CD4-positive, alpha-beta T cell treated with Interleukin-10 for 1 hour (primary cell): Measurements from ENCODE around the gene PAAF1.

Source experiments
- DNase-seq: peaks from one replicate; pipeline ENCODE4 v3.0.0-alpha.2; 2020

PAAF1 gene

DNA sequence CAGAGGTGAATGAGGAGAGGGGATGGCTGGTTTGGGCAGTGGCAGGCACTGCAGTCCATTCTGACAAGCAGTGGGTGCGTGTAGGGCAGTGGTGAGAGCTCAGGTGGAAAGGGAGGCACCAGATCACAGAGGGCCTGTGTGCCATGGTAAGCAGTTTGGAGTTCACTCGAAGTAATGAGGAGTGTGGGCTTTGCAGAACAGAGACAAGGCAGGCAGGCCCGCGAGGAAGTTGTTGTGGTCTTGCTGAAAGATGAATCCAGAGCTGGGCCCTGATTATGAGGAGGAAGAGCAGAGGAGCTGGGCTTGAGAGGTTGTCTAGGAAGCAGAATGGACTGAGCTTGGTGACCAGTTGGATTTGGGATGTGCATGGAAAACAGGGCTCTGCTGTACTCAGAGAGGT, 72.4 kb downstream of the PAAF1 start:
- DNase-seq = no peak

DNA sequence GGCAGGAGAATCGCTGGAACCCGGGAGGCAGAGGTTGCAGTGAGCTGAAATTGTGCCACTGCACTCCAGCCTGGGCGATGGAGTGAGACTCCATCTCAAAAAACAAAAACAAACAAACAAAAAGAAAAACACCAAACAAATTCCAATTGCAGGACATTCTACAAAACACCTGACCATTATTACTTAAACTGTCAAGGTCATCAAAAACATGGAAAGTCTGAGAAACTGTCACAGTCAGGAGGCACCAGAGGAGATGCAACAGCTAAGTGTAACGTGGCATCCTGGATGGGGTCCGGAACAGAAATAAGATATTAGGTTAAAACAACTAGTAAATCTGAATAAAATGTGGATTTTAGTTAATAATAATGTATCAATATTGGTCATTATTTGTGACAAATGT, 73.1 kb downstream of the PAAF1 start:
- no peak for DNase-seq

DNA sequence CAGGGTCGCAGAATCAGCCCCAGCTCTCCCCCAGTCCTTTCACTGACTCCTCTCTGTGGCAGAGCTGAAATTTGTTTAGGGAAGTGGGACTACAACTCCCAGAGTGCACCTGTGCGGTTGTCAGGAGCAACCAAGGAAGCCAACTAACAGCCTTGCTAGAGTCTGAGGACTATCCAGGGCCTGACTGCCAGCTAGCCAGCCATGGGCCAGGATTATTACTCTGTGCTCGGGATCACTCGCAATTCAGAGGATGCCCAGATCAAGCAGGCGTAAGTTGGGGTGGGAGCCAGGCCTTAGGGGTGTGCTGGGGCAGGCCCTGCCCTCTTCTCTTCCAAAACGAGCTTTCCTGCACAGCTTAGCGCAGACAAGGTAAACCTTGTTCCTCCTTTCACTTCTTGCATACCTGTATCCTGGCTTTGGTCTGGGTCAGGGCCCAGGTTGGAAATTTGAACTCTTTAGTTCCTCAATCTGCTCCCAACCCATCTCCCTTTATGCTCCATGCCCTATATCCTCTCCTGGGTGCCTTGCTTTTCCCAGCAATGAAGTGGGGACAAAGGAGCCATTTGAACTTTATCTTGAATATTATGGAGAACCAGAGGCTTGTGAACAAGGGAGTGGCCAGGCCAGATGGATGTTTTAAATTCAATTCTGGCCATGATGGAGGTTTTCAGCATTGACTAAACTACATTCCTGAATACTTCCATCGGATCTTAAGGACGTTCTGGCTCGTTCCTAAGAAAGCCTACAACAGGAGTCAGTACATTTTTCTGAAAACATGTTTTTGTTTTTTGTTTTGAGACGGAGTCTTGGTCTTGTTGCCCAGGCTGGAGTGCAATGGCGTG, 74.3 kb downstream of the PAAF1 start, which contains the start of gene DNAJB13:
Gene DNAJB13 (plus strand): TSS at position 158 of the 842 bp plus-strand sequence. CDS start 44 bp downstream, at position 202.
- no peak for DNase-seq

DNA sequence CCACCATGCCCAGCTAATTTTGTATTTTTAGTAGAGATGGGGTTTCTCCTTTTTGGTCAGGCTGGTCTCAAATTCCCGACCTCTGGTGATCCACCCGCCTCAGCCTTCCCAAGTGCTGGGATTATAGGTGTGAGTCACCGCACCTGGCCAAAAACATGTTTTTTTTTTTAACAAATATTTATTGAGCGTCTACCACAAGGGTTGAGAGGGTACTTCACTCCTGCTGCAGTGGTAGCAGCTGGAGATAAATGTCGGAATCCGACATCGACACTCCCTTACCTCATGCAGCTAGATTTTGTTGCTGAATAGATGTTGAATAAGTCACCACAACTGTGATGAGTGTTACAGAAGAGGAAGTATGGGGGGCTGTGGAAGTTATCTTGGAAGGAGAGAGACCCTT, 75.0 kb downstream of the PAAF1 start:
- DNase-seq = no peak

DNA sequence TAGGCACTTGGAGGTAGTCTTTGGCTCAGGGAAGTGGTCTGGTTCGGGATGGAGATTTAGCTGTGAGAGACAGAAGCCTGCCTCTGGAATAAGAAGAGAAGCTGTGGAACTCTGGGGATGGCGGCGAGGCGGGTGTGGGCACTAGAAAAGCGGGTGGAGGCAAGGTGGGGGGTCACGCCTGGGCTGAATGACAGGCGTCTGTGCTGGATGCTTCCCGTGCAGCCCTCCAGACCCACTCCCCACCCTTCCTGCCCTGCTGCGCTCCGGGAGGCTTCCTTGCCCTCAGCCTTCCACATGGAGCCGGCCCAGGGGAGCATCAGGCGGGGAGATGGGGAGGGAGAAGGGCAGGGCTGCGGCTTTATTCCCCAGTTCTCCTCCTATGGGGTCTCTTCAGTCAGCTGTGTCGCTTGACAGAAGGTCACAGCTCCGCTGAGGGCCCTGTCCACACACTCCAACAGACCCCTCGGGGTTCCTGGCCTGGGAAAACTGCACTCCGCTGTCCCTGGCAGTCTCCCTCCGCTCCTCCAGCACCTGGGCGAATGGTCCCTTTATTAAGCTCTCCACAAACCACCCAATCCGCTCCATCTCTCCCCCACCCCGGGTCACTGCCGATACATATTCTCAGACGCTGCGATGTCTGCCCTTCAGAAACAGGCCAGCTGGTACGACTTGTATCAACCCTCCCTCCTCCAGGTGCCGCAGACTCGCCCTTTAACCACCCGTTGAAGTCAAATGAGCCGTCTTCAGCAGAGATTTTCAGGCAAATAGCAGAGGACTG, 80.3 kb downstream of the PAAF1 start:
- no peak for DNase-seq

DNA sequence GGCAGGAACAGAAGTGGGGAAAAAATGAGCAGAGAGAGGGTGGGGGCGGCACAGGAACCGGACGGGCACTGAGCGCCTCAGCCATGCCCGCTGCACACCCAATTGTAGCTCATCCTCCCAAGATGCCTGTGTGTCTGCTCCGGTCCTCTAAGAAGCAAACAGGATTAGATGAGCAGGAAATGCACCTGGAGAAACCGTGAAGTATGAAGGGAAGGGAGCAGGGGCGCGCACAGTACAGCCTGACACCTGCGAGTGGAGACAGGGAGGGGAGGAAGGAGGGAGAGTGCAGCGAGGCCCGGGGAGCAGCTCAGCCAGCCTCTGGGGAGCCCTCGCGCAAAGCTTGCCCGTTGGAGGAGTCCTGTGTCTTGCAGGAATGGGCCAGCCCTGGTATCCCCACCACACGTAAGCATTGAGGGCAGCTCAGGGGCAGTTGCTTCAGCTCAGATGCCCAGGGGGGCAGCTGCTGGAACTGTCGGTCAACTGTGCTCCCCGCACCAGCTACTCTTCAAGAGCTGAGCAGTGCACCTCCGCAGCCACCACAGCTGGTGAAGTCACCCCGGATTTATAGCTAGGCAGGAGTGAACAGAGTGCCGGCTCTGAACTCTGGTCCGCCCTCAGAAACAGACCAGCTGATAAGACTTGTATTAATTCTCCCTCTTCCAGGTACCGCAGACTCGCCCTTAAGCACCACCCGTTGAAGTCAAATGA, 81.0 kb downstream of the PAAF1 start:
- no peak for DNase-seq

DNA sequence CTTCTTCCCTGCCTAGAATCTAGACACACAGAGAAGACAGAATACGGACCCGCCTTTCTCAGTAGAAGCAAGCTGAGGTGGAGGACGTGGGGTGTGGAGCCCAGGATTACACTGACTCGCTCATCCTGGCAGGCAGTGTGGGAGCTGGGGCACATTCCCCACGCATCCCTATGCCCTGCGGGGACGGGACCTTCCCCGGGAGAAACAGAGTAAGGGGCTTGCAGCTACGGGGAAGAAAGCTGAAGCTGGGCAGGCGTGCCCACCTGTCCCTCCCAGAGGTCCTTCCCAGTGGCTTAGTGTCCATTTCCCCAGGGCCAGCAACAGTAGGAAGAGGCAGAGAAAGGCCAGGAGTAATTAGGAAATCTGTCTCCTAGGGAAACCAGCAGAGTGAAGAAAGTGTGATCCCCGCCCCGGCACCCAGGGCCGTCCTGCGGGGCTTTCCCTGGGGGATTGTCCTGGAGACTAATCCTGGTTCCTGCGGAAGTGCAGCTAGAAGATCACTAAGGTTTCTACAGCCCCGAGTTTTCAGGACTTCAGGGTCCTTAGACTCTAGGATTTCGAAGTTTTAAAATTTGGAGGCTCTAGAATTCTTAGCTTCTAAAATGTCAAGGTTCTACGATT, 81.8 kb downstream of the PAAF1 start:
- DNase-seq = no peak

DNA sequence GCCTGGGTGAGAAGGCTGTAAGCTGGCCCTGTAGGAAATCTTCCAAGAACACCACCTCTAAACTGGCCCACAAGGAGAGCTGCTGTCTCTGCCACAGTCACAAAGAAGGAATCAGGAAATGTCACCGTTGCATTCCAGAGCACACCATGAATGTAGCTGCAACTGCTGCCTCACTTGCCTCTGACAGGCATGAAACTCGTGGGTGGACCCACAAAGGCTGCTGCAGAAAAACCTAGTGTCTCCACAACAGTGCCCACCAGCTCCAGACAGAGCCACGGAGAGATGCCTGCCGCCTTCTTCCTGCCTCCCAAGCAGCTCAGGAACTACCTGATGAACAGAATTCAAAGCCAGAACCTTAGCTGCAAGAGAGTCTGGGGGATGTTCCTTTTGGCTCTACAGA, 84.5 kb downstream of the PAAF1 start:
- DNase-seq = no peak

DNA sequence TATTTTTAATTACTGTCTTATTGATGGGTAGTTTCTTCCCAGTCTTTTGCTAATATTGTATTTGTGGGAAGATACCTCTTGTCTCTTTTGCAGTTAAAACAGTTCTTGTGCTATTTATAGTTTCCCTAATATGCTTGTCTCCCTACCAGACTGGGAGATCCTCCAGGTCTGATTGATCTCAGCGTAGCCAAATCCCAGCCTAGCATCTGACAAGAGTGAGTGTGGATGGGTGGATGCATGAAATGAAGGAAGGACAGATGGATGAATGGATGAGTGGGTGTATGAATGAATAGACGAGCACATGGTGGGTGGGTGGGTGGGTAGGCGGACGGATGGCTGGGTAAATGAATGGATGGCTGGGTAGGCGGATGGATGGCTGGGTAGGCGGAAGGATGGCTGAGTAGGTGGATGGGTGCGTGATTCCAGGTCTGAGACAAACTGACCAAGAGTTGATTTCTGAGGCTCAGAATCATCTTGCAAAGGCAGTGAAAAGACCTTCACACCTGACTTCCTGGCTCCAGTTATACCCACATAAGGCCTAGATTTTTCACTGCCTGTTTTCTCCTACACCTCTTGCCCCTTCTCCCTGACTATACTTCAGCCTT, 85.4 kb downstream of the PAAF1 start:
- no peak for DNase-seq

DNA sequence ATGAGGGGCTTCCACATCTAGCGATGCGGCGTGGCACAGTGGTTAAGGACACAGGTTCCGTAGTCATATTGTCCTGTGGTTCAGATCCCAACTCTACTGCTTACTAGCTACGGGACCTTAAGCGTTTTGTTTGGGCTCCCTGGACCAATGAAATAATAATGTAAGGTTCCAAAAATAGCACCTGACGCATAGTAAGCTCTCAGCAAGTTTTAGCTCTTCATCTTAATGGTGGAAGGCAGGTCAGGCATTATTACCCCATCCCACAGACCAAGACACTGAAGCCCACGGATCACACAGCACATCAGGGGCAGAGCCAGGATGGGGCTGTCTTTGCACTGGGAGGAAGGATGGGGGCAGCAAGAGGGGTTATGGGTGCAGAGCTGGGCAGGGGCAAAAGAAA, 87.1 kb downstream of the PAAF1 start:
- DNase-seq = no peak

DNA sequence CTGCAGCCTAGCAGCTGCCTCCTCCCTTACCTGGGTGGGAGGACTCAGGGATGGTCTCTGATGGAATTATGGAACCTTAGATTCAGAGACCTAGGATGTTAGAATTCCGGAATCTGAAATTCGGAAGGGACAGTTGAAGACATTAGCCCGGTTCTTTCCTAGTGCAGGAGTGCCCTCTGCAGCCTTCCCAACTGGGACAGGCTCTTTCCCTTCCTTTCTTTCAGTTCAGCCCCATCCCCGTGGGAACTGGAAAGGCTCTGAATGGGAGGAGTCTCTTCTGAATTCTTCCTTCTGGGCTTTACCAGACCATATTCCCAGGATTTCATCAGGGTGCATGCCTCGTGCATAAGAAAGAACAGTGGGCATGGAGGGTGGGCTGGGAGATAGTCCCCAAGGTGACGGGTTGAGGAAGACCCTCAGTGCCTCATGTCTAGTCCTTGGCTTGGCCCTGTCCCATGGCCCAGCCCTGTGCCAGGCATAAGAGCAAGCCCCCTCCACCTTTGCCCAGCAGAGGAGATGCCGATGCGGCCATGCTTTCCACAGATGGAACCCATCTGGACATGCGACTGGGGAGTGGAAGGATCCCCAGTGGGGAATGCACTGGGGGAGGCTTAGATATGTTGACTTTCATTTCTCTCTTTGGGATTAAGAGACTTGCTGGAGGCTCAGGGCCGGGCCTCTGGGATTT, 88.4 kb downstream of the PAAF1 start:
- no peak for DNase-seq

DNA sequence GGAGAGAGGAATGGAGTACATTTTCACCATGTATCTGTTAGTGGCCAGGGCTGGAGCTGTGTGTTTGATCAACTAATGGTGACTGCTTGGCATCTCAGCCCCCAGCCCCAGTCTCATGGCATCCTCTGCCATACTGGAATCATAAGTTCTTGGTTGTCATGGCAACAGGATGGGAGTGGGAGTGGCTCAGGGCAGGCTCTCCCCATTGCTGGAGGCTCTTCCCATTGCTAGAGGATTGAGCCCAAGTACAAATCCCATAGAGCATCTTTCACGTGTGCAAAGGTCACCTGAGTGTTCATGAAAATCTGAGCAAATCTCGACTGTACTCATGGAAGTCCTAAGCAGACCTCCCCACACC, 88.9 kb downstream of the PAAF1 start:
- no peak for DNase-seq

DNA sequence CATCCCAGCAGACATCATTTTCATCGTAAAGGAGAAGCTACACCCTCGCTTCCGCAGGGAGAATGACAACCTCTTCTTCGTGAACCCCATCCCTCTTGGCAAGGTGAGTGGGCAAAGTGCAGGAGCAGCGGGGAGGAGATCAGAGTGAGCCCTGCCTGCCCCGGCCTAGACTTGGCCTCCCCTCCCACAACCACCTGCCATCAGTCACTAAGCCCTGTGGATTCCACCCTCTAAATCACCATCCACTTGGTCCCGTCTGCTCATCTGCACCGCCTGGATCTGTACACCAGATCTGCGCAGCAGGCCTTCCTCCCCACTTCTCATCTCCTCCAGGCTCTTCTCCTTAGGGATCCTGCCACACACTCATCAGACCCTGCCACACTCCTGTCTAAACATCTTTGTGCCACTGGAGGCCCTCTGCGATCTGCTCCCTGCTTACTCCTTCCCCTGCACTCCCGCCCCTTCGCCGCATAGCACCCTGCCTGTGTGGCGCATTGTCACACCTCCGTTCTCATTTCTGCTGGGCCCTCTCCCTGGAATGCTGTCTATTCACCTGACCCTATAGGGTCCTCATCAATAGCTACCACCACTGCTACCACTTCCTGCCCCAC, 91.7 kb downstream of the PAAF1 start:
- no peak for DNase-seq

DNA sequence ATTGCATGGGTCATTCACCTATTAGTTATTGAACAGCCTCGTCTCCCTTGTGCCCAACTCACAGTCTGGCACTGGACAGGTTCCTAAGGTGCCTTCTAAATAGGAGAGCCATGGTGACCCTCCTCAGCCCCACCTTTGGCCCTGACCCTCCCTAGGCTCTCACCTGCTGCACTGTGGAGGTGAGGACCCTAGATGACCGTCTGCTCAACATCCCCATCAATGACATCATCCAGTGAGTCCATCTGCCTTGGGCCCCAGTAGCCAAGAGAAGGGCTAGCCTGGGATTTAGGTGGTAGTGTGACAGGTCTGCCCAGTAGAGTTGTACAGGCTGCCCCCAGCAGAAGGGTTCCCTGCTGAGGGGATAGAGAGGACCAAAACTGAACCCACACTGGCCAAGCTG, 92.3 kb downstream of the PAAF1 start:
- DNase-seq = no peak

DNA sequence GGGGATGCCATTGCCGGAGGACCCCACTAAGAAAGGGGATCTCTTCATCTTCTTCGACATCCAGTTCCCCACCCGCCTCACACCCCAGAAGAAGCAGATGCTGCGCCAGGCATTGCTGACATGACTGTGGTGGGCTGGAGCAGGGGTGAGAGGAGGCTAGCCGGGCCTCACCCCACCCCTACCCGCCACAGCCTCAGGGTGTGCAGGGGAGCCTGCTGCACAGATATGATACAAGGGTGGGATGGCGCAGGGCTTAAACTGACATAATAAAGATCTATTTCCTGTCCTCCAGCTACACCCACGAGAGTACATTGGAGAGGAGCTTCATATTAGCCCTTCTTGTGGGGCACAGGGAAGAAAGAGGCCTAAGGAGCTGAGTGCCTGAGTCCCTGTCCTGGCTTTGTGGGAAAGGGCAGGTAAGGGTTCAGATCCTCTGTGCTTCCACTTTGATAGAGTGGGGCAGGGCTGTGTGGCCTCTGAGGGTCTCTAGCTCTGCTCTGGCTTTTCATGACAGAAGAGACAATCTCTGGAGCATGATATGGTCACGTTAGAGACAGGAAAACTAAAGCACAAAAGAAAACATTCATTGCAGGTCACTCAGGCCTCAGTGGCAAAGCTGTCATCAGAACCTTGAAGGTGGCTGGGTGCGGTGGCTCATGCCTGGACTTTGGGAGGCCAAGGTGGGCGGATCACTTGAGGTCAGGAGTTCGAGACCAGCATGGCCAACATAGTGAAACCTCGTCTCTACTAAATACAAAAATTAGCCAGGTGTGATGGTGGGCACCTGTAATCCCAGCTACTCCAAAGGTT, 93.4 kb downstream of the PAAF1 start:
- DNase-seq = peak; percentile 66

DNA sequence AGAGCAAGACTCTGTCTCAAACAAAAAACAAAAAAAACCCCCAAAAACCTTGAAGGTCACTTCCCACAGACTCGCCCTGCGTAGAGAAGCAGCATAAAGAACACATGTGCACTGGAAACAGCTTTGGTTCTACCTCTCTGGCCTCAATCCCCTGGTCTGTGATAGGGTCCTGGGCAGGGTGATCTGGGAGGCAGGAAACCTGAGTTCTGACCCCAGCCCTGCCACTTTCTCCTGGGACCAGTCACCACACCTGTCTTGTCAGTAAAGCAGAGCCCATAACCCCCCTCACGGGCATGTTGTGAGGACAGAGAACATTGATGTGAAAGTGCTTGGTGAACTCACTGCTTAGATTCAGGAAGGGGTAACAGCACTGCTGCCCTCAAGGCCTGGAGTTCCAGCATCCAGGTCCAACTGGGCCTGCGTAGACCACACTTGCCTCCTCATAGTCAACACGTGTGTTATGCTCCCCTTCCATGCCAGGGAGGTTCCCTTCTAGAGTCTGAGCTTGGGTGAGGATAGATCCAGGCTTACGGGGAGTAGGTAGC, 94.4 kb downstream of the PAAF1 start:
- peak; percentile 50 for DNase-seq

DNA sequence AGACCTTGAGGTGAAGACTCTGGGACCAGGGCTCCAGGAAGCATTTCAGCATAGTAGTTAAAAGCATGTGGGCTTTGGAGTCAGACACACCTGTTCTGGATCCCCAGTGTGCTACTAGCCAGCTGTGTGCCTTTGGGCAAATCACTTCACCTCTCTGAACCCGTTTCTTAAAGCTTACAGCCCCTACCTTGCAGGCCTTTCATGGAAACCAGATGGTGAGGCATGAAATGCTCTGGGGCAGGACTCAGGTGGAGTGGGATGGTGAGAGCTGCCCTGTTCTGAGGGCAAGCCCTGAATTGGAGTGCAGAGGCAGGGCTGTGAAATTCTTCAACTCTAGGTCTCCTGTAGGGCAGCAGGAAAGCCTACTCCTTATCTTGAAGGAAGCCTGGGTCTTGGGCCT, 95.4 kb downstream of the PAAF1 start:
- peak; percentile 42 for DNase-seq

DNA sequence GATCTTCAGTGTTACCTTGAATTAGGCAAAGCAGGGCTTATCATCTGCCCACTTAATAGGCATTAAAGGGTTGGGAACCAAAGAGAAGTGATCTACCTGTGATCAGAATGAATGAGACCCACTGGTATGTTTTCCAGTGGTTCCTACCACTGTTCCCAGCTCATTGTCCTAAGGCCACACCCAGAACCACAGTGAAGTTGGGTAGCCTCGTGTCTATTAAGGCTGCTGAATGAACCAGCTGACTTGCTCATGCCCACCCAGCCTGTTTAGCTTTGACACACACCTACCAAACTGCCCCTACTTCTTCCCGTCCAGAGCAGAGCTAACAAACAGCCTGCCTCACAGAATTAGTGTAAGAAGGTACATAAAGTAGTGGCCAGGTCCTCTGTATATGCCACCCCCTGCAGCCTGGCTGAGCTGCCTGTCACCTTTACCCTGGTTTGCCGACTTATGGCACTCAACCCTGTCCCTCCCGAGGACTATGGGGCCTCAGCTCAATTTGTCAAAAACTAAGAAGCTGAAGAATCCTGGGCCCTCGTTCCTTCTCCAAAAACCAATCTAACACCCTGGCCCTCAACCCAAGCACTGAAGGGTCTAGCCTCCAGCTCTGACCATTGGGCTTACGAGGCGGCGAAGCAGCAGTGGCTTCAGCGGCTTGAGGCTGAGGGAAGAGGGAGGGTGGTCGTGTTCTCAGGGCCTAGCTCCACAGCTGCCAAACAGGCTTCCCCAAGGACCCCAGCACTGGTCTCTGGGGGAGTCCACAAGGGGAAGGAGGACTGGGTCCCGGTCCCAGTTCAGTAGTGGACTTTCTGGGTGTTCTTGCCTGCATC, 96.0 kb downstream of the PAAF1 start:
- DNase-seq = peak; percentile 30
